Measurements from ENCODE around the gene SUSD5. TPM values are rescaled to one million over a fixed set of nuclear protein-coding genes. Genes with fewer than 3 reads are reported as not detected.

Gene SUSD5
- total RNA-seq, 4 donors from 2014 or later = 0.42 to 2.3 (median 1.3) TPM

DNA sequence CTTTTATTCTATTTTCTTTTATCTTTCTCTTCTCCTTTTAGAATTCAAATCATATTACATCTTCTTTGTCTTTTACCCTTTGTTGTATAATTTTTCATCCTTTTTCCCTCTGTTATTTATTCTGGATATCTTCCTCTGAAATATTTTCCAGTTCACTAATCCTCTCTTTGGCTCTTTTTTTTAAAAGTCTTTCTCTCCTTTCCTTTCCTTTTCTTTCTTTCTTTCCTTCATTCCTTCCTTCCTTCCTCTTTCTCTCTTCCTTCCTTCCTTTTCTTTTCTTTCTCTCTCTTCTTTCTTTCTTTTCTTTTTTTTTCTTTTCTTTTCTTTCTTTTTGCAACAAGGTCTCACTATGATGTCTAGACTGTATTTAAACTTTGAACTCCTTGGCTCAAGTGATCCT lies 9.3 kb downstream of the SUSD5 start:
- H3K9me3 ChIP-seq = no peaks in the 10 kb centered on the region
- no peaks in the 10 kb centered on the region for H3K4me1 ChIP-seq
- TF ChIP-seq POLR2A (IDR thresholded peaks at IDR 0.05; ENCODE audit: low read depth) = no peak
- intact Hi-C loops (cut with DNase I) = no loop called here
- no peak overlapping the region for H3K4me3 ChIP-seq
- H3K36me3 ChIP-seq = no peaks in the 10 kb centered on the region
- no peak for DNase-seq (ENCODE audit: extremely low spot score)
- H3K27ac ChIP-seq (replicated peaks in 1 of 4) = no peak overlapping the region
- peaks cover 0 to 5% (median 0%) of the 10 kb centered on the region in 4 donors for H3K27me3 ChIP-seq

DNA sequence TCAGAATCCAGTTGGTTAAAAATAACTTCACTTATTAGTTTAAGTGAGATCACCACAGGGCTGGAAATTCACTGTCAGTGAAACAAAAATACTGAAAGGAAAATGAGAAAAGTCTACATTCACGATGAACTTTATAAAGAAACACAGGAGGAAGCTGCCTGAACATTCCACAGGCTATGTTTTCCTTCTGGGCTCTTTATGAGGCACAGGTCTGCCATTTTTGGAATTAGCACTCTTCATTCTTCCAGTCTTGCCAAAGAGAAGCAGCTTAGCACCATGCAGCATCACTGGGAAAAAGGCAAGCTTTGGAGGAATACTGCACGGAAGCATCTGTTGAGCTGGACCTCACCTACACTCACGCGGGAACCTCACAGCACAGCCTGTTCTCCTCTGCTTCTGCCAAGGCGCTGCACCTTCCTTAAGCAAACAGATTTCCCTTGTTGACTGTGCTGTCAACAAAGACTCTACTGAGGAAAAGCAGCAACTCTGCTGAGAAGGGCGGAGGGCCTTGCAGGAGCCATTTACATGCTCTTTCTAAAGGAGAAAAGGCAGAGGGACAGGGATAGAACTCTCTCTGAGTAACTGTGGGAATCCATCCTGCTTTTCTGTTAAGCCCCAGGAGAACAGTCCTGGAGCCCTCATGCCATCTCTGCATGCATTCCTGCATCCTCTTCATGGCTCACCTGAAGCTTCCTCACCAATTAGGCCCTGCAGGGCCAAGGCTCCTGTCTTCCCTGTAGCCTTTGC lies 15.7 kb downstream of the SUSD5 start:
- 42% methylated on average over 6 of the region's 6 CpGs for WGBS
- Histone ChIP-seq H3K9me3 (no peaks in the 10 kb centered on the region), H3K36me3 (no peaks in the 10 kb centered on the region), H3K4me1 (peaks cover 0 to 13% (median 4%) of the 10 kb centered on the region in 4 donors), H3K27me3 (no peaks in the 10 kb centered on the region), H3K4me3 (no peak overlapping the region), H3K27ac (replicated peaks in 1 of 4) (no peak overlapping the region)
- intact Hi-C loops (cut with DNase I) = no loop called here
- no peak for DNase-seq (ENCODE audit: extremely low spot score)
- TF ChIP-seq POLR2A (IDR thresholded peaks at IDR 0.05; ENCODE audit: low read depth) (no peak), POLR2AphosphoS5 (IDR thresholded peaks at IDR 0.05) (no peak), EP300 (IDR thresholded peaks at IDR 0.05) (no peak)
- TF ChIP-seq, protein P1, sequence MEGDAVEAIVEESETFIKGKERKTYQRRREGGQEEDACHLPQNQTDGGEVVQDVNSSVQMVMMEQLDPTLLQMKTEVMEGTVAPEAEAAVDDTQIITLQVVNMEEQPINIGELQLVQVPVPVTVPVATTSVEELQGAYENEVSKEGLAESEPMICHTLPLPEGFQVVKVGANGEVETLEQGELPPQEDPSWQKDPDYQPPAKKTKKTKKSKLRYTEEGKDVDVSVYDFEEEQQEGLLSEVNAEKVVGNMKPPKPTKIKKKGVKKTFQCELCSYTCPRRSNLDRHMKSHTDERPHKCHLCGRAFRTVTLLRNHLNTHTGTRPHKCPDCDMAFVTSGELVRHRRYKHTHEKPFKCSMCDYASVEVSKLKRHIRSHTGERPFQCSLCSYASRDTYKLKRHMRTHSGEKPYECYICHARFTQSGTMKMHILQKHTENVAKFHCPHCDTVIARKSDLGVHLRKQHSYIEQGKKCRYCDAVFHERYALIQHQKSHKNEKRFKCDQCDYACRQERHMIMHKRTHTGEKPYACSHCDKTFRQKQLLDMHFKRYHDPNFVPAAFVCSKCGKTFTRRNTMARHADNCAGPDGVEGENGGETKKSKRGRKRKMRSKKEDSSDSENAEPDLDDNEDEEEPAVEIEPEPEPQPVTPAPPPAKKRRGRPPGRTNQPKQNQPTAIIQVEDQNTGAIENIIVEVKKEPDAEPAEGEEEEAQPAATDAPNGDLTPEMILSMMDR (IDR thresholded peaks at IDR 0.05) = no peak

DNA sequence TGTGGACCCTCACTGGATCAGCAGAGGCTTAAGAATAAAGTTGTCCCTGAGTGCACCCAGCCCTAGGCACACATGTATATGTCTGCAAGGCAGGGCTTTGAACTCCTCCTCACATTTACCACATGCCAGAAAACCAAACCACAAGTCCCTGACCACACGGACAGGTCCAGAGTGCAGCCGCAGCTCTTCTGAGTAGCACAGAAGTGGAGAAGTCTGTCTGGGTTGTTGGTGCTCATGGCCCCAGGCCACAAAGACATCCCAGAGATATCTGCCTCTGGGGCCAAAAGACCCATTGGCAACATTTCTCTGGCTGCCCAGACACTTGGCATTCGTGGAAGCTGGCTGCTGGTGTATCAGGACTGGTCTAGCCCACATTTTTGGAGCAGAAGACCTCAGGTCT lies 17.4 kb downstream of the SUSD5 start:
- H3K27ac ChIP-seq (replicated peaks in 1 of 4) = no peak overlapping the region
- WGBS = 95% methylated on average over 3 of the region's 3 CpGs
- H3K4me1 ChIP-seq = peaks cover 0 to 13% (median 4%) of the 10 kb centered on the region in 4 donors
- no peaks in the 10 kb centered on the region for H3K9me3 ChIP-seq
- TF ChIP-seq POLR2A (IDR thresholded peaks at IDR 0.05; ENCODE audit: low read depth) (no peak), POLR2AphosphoS5 (IDR thresholded peaks at IDR 0.05) (no peak), EP300 (IDR thresholded peaks at IDR 0.05) (no peak)
- TF ChIP-seq, protein P1 (IDR thresholded peaks at IDR 0.05) = no peak
- no peaks in the 10 kb centered on the region for H3K36me3 ChIP-seq
- no peak overlapping the region for H3K4me3 ChIP-seq
- intact Hi-C loops (cut with DNase I) = no loop called here
- DNase-seq (ENCODE audit: extremely low spot score) = no peak
- no peaks in the 10 kb centered on the region for H3K27me3 ChIP-seq

DNA sequence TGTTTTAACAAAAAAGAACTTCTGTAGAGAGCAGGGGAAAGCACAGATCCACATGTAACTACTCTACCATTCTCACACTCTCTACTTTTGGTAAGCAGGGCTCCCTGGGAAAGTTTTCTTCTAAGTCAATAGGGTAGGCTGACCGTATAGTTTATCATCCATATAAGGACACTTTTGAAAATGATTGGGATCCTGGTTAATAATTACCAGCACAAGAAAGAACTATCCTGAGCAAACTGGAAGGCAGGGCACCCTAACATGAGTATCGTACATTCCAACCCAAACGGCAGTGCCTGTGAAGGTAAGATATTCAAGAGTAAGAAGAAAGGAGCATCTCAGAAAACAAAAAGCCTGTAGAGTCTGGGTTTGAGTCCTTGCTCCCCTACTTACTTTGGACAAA lies 22.1 kb downstream of the SUSD5 start:
- Histone ChIP-seq H3K9me3 (no peaks in the 10 kb centered on the region), H3K27ac (replicated peaks in 1 of 4) (no peak overlapping the region), H3K36me3 (no peaks in the 10 kb centered on the region), H3K27me3 (no peaks in the 10 kb centered on the region), H3K4me1 (no peaks in the 10 kb centered on the region), H3K4me3 (no peak overlapping the region)
- TF ChIP-seq EP300 (IDR thresholded peaks at IDR 0.05) (no peak), POLR2AphosphoS5 (IDR thresholded peaks at IDR 0.05) (no peak), POLR2A (IDR thresholded peaks at IDR 0.05; ENCODE audit: low read depth) (no peak)
- TF ChIP-seq, protein P1 (IDR thresholded peaks at IDR 0.05) = no peak
- DNase-seq (ENCODE audit: extremely low spot score) = no peak
- intact Hi-C loops (cut with DNase I) = no loop called here
- WGBS = 54% methylated on average over 3 of the region's 3 CpGs

DNA sequence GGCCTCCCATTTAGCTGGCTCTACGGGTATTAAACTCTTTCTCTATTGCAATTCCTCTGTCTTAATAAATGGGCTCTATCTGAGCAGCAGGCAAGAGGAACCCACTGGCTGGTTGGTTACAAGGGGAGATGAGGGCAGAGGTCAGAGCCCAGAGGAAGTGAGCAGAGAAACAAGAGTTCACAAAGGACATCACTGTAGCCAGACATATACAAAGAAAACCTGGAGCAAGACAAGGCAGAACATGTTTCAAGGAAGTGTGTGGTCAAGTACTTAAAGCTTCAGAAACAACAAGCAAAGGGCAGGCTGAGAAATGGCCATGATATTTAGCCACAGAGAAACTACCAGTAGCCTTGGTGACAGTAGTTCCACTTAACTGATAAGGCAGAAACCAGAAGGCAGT lies 24.3 kb downstream of the SUSD5 start:
- Histone ChIP-seq H3K36me3 (no peaks in the 10 kb centered on the region), H3K4me3 (no peak overlapping the region), H3K9me3 (no peaks in the 10 kb centered on the region), H3K4me1 (no peaks in the 10 kb centered on the region), H3K27me3 (no peaks in the 10 kb centered on the region), H3K27ac (replicated peaks in 1 of 4) (no peak overlapping the region)
- no peak for DNase-seq (ENCODE audit: extremely low spot score)
- 88% methylated on average over 1 of the region's 1 CpG for WGBS
- TF ChIP-seq, protein P1 (IDR thresholded peaks at IDR 0.05) = no peak
- TF ChIP-seq POLR2AphosphoS5 (IDR thresholded peaks at IDR 0.05) (no peak), POLR2A (IDR thresholded peaks at IDR 0.05; ENCODE audit: low read depth) (no peak), EP300 (IDR thresholded peaks at IDR 0.05) (no peak)
- intact Hi-C loops (cut with DNase I) = no loop called here
